Measurements from ENCODE around the gene PEPD. TPM values are rescaled to one million over a fixed set of nuclear protein-coding genes. Genes with fewer than 3 reads are reported as not detected.

PEPD gene
- total and polyA plus RNA-seq, 10 of the 15 experiments (the other 5 are each of a cell fraction or from before 2014, with no cell fraction given), result 1.4 to 52.0 (median 20.2) TPM

- no peak overlapping the region for H3K9ac ChIP-seq (ENCODE audit: control insufficient read depth, insufficient read depth, low read length)
- 95% methylated on average over 4 of the region's 4 CpGs for WGBS (ENCODE audit: insufficient coverage, insufficient replicate concordance, low lambda C conversion rate, missing lambda C conversion rate)
- CTCF ChIA-PET, result interaction anchor here (0.9 to 3.3 kb wide), 4 partner anchors 8 to 197 kb away, joined by 3 to 7 read pairs (median 4); no protein-coding TSS in a partner anchor
These were observed 138.6 kb downstream of the PEPD start for GRCh38 chr19:33382982-33383381.

GRCh38 chr19:33382006-33382405, 139.6 kb downstream of the PEPD start:
- no TSS peak for BruUV-seq (replicated peaks)
- Histone ChIP-seq H2AFZ (ENCODE audit: control insufficient read depth, low read depth, low read length) (no peak overlapping the region), H3K27me3 (replicated peaks in 1 of 2; ENCODE audit: control insufficient read depth in 2 of 2, insufficient read depth in 2 of 2, low read length in 1 of 2) (no peaks in the 10 kb centered on the region), H3K27ac (ENCODE audit: control insufficient read depth, insufficient read depth) (no peak overlapping the region), H3K4me1 (ENCODE audit: control insufficient read depth, insufficient read depth, low read length) (no peaks in the 10 kb centered on the region), H3K79me2 (ENCODE audit: control insufficient read depth, insufficient read depth, low read length) (peaks cover 26% of the 10 kb centered on the region), H3K4me2 (ENCODE audit: control insufficient read depth, insufficient read depth) (no peak overlapping the region), H3K36me3 (ENCODE audit: control insufficient read depth in 2 of 2, insufficient read depth in 2 of 2, low read length in 1 of 2) (peaks cover 9 to 14% of the 10 kb centered on the region in 2 experiments; a peak in 3 of 4 replicates), H3K4me3 (no peak overlapping the region), H4K20me1 (ENCODE audit: control insufficient read depth, insufficient read depth) (peaks cover 8% of the 10 kb centered on the region; the same call in 1 of the 2 replicates), H3K9ac (ENCODE audit: control insufficient read depth, insufficient read depth, low read length) (no peak overlapping the region), H3K9me3 (replicated peaks; ENCODE audit: control insufficient read depth, insufficient read depth, low read length) (no peaks in the 10 kb centered on the region)
- POLR2A ChIA-PET, result no interaction called here
- intact Hi-C loops (cut with micrococcal nuclease; ENCODE audit: unreplicated experiment), result no loop called here
- SMC1A ChIA-PET (ENCODE audit: uncharacterized antibody, unreplicated experiment), result interaction anchor here (0.6 to 1.3 kb wide), 2 partner anchors 25 to 32 kb away, joined by 3 to 5 read pairs; no protein-coding TSS in a partner anchor
- ATAC-seq (no peak), DNase-seq (ENCODE audit: low read depth, low spot score) (no peak), FAIRE-seq (no peak)
- CTCF ChIA-PET, result interaction anchor here (0.7 to 3.3 kb wide), 4 partner anchors 53 to 198 kb away, joined by 3 to 6 read pairs (median 3); no protein-coding TSS in a partner anchor
- 98% methylated on average over 4 of the region's 4 CpGs for WGBS (ENCODE audit: insufficient coverage, insufficient replicate concordance, low lambda C conversion rate, missing lambda C conversion rate)
- RAD21 ChIA-PET (ENCODE audit: unreplicated experiment), result interaction anchor here (1.1 kb wide), 1 partner anchor 10 kb away, joined by 3 read pairs; no protein-coding TSS in a partner anchor
- in situ Hi-C loops (cut with MboI), result no loop called here
- TF ChIP-seq USF2 (IDR thresholded peaks at IDR 0.05; ENCODE audit: borderline replicate concordance, low read depth, low read length) (no peak), IKZF2 (IDR thresholded peaks at IDR 0.05) (no peak), ESRRA (IDR thresholded peaks at IDR 0.05; ENCODE audit: low read length) (no peak), RAD51 (IDR thresholded peaks at IDR 0.05) (no peak), ZNF687 (IDR thresholded peaks at IDR 0.05) (no peak), EZH2 (IDR thresholded peaks at IDR 0.05; ENCODE audit: borderline replicate concordance, control insufficient read depth, low read depth, low read length) (no peak), NFXL1 (IDR thresholded peaks at IDR 0.05; ENCODE audit: borderline replicate concordance) (no peak), SKIL (IDR thresholded peaks at IDR 0.05; ENCODE audit: low read depth, poor library complexity, severe bottlenecking) (no peak), ZSCAN29 (IDR thresholded peaks at IDR 0.05) (no peak)

More at GRCh38 chr19:33382982-33383381, 138.6 kb downstream of the PEPD start:
- Histone ChIP-seq H3K27me3 (replicated peaks in 1 of 2; ENCODE audit: control insufficient read depth in 2 of 2, insufficient read depth in 2 of 2, low read length in 1 of 2) (no peaks in the 10 kb centered on the region), H3K27ac (ENCODE audit: control insufficient read depth, insufficient read depth) (no peak overlapping the region), H3K79me2 (ENCODE audit: control insufficient read depth, insufficient read depth, low read length) (peaks cover 22% of the 10 kb centered on the region), H3K9me3 (replicated peaks; ENCODE audit: control insufficient read depth, insufficient read depth, low read length) (no peaks in the 10 kb centered on the region), H3K4me2 (ENCODE audit: control insufficient read depth, insufficient read depth) (no peak overlapping the region), H2AFZ (ENCODE audit: control insufficient read depth, low read depth, low read length) (no peak overlapping the region), H3K4me1 (ENCODE audit: control insufficient read depth, insufficient read depth, low read length) (no peaks in the 10 kb centered on the region), H3K36me3 (ENCODE audit: control insufficient read depth in 2 of 2, insufficient read depth in 2 of 2, low read length in 1 of 2) (peaks cover 9 to 14% of the 10 kb centered on the region in 2 experiments; a peak in 3 of 4 replicates), H4K20me1 (ENCODE audit: control insufficient read depth, insufficient read depth) (peaks cover 5% of the 10 kb centered on the region; the same call in 1 of the 2 replicates), H3K4me3 (no peak overlapping the region)
- ATAC-seq, result no peak
- in situ Hi-C loops (cut with MboI) (no loop called here), intact Hi-C loops (cut with micrococcal nuclease; ENCODE audit: unreplicated experiment) (no loop called here)
- RAD21 ChIA-PET (ENCODE audit: unreplicated experiment), result no interaction called here
- no TSS peak for BruUV-seq (replicated peaks)
- SMC1A ChIA-PET (ENCODE audit: uncharacterized antibody, unreplicated experiment), result no interaction called here
- no peak for TF ChIP-seq BCL11A (IDR thresholded peaks at IDR 0.05; ENCODE audit: low read depth, low read length)
- POLR2A ChIA-PET, result interaction anchor here (1.1 kb wide), 1 partner anchor 8 kb away, joined by 3 read pairs; no protein-coding TSS in a partner anchor
- no peak for FAIRE-seq
- no peak for DNase-seq (ENCODE audit: low read depth, low spot score)
